ENCODE measurements around the gene PTAFR. TPM values are rescaled to one million over a fixed set of nuclear protein-coding genes. Genes with fewer than 3 reads are reported as not detected.

The PTAFR gene
- total RNA-seq (2021) = 1.8 and 1.9 TPM in 2 replicates
- long read RNA-seq, full-length matches to known transcripts = 4 of 7 reads
- long read RNA-seq, partial matches to known transcripts = 0 of 7 reads
- long read RNA-seq, other reads (novel, unspliced or antisense) = 3 of 7 reads

- no peaks in the 10 kb centered on the region for H4K20me1 ChIP-seq (ENCODE audit: control insufficient read depth, insufficient read depth, insufficient read length)
- no peak within 1 kb of the TSS for H4K91ac ChIP-seq (ENCODE audit: insufficient read length, low read depth, low read length)
- no peaks in the 10 kb centered on the region for H3K79me2 ChIP-seq (ENCODE audit: insufficient read depth, low read length)
- no peaks in the 10 kb centered on the region for H3K27me3 Mint-ChIP-seq (ENCODE audit: low read depth)
- 100% methylated on average over 3 of the region's 18 CpGs for WGBS (ENCODE audit: extremely low coverage, insufficient read length, low lambda C conversion rate)
- H2BK20ac ChIP-seq (ENCODE audit: low read depth, low read length, poor library complexity, severe bottlenecking) = no peak within 1 kb of the TSS
- H3K9me3 ChIP-seq (ENCODE audit: control insufficient read depth, low read depth, low read length) = no peaks in the 10 kb centered on the region
- H3K4ac ChIP-seq (ENCODE audit: low read depth, low read length) = no peak within 1 kb of the TSS
- no peak for DNase-seq
- no peak within 1 kb of the TSS for H3K56ac ChIP-seq (ENCODE audit: insufficient read length, low read depth, low read length)
- H3K9ac ChIP-seq (ENCODE audit: extremely low read depth, insufficient read length, low read length) = no peak within 1 kb of the TSS
- H3K23me2 ChIP-seq (ENCODE audit: insufficient read length, low read depth, low read length, poor library complexity, severe bottlenecking) = peaks cover 2% of the 10 kb centered on the region
- H2AFZ ChIP-seq (ENCODE audit: low read length) = no peak within 1 kb of the TSS
- H2BK120ac ChIP-seq (ENCODE audit: low read depth, low read length, poor library complexity, severe bottlenecking) = no peak within 1 kb of the TSS
- no peaks in the 10 kb centered on the region for H3K36me3 Mint-ChIP-seq (ENCODE audit: insufficient read depth in 1 of 3, low read depth in 3 of 3)
- no peak within 1 kb of the TSS for H2AK5ac ChIP-seq (ENCODE audit: insufficient read length, low read length)
- H2BK15ac ChIP-seq (ENCODE audit: low read depth, low read length) = no peak within 1 kb of the TSS
- no peak within 1 kb of the TSS for H4K5ac ChIP-seq (ENCODE audit: insufficient read length, low read depth, low read length)
- TF ChIP-seq, protein P1, sequence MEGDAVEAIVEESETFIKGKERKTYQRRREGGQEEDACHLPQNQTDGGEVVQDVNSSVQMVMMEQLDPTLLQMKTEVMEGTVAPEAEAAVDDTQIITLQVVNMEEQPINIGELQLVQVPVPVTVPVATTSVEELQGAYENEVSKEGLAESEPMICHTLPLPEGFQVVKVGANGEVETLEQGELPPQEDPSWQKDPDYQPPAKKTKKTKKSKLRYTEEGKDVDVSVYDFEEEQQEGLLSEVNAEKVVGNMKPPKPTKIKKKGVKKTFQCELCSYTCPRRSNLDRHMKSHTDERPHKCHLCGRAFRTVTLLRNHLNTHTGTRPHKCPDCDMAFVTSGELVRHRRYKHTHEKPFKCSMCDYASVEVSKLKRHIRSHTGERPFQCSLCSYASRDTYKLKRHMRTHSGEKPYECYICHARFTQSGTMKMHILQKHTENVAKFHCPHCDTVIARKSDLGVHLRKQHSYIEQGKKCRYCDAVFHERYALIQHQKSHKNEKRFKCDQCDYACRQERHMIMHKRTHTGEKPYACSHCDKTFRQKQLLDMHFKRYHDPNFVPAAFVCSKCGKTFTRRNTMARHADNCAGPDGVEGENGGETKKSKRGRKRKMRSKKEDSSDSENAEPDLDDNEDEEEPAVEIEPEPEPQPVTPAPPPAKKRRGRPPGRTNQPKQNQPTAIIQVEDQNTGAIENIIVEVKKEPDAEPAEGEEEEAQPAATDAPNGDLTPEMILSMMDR (conservative IDR thresholded peaks at IDR 0.05) = no peak
- H3K23ac ChIP-seq (ENCODE audit: insufficient read length, low read depth, low read length) = no peak within 1 kb of the TSS
- H3K9me3 Mint-ChIP-seq = no peaks in the 10 kb centered on the region; a peak in 1 of 5 replicates
- H2BK5ac ChIP-seq (ENCODE audit: insufficient read length, low read length) = no peak within 1 kb of the TSS
- no peaks in the 10 kb centered on the region for H3K4me1 ChIP-seq (ENCODE audit: insufficient read depth, low read length)
- H2BK12ac ChIP-seq (ENCODE audit: insufficient read length, low read depth, low read length) = no peak within 1 kb of the TSS
- H3K4me2 ChIP-seq (ENCODE audit: insufficient read depth, insufficient read length, low read length) = no peak within 1 kb of the TSS
- H3K27me3 ChIP-seq (ENCODE audit: insufficient read depth, low read length) = no peaks in the 10 kb centered on the region
- H3T11ph ChIP-seq (ENCODE audit: low read length) = no peak within 1 kb of the TSS
- peak within 1 kb of the TSS in 1 of 2 experiments; percentile 19; a peak in 2 of 5 replicates for H3K4me3 Mint-ChIP-seq
- H3K27ac ChIP-seq (ENCODE audit: insufficient read length, low read depth, low read length) = no peak within 1 kb of the TSS
- peaks cover 15 to 21% of the 10 kb centered on the region in 2 experiments for H3K4me1 Mint-ChIP-seq
- H4K8ac ChIP-seq (replicated peaks; ENCODE audit: insufficient read length, low read depth, low read length) = peak within 1 kb of the TSS; percentile 10
- H3K18ac ChIP-seq (ENCODE audit: insufficient read length, low read depth, low read length) = no peak within 1 kb of the TSS
- no peaks in the 10 kb centered on the region for H3K79me1 ChIP-seq (ENCODE audit: insufficient read depth, low read depth, low read length, poor library complexity, severe bottlenecking)
- peak within 1 kb of the TSS in 1 of 3 experiments; percentile 26; a peak in 4 of 7 replicates for H3K27ac Mint-ChIP-seq
- H3K14ac ChIP-seq (ENCODE audit: insufficient read depth, low read length) = no peak within 1 kb of the TSS; the same call in 1 of the 2 replicates
These were observed at the start of gene PTAFR for GRCh38 chr1:28176492-28177470. Gene PTAFR, minus strand, starts transcription at chr1:28176690. Its CDS starts 25,669 bp downstream, at chr1:28151021.
